CD4-positive, alpha-beta T cell treated with Interleukin-15 for 4 hours (primary cell): ENCODE measurements around the gene PXMP4.

Experiments
- DNase-seq: peaks from one replicate; pipeline ENCODE4 v3.0.0-alpha.2; 2020; ENCODE audit warnings: low spot score

Gene PXMP4

DNA sequence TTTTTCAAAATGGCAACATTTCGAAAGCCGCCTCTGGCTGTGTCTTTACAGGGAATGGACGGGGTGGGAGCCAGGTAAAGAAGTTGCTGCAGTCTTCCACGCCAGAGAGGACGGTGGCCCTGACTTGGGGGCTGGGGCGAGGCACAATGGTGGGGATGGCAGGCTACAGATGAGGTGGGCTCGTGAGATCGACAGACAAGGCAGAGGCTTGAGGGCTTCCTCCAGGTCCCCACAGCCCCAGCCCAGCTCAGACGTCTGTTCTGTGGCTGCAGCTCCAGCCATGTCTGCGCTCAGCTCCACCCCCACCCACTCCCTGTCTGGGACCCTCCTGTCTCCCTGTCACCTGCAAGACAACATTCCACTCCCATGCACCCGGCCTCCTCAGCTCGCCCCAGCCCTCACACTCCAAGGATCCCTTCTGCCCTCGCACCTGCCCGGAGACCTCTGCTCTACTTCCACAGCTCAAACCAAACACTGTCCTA is 65.4 kb downstream of the PXMP4 start:
- DNase-seq = no peak

DNA sequence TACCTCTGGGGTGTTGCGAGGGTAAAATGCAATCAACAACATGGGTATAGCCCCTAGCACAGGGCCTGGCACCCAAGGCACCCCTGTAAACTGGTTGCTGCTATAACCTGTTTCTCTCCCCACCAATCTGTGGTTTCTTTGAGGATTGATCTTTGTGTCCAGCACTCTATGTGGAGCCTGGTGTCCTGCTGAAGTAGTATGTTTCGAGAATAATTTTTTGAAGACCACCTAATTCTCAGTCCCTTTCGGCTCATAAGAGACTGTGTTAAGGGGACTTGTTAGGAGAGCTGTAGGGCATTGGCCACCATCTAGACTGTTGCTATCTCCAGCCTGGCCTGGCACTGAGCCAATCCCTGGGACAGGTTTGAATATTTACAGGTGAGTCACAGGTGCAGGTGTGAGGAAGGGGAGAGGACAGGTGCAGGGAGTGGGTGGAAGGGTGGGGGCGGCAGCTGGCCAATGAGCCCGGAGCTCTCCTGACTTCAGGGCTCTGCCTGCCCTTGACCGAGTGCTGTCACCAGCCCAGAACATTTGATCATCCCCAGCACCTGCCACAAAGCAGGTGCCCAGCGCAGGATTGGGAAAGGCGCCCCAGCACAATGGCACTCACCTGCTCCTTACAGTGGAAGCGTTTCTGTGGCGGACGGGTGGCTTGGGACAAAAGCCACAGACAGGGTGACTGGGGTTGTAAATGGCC is 66.1 kb downstream of the PXMP4 start:
- DNase-seq = no peak

DNA sequence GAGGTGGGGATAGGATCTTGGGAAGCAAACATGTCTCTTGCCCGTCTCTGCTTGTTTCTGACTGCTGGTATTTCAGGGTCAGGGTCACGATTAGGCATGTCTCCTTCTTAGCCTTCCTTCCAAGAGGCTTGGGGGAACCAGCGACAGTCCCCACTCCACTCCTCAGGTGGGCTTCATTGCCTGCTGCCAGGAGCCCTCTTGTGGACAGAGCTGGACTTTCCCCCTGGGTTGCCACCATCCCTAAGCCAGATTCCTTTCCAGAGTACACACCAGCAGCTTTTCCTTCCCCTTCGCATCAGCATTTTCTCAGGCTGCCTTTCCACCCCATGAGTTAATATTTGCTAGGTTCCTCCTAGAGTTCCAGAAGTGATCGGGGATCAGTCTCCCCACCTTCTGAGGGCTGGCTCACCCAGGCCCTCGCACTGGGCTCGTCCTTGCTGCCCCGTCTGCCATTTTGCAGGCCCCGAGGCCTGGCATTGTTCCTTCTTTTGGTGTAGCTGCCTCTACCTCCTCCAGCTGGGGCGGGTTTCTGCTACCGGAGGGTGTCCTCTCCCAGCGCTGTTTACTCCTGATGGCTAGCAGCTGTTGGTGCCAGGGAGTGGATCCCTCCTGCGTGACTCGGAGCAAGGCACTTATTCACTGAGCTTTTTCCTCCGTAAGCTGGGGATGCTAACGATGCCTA is 66.8 kb downstream of the PXMP4 start:
- DNase-seq = peak; percentile 31
